ENCODE data around the gene MALT1. TPM values are rescaled to one million over a fixed set of nuclear protein-coding genes. Genes with fewer than 3 reads are reported as not detected.

MALT1 gene
- total and polyA plus RNA-seq, 9 donors, result 9.0 to 24.7 (median 17.0) TPM

DNA sequence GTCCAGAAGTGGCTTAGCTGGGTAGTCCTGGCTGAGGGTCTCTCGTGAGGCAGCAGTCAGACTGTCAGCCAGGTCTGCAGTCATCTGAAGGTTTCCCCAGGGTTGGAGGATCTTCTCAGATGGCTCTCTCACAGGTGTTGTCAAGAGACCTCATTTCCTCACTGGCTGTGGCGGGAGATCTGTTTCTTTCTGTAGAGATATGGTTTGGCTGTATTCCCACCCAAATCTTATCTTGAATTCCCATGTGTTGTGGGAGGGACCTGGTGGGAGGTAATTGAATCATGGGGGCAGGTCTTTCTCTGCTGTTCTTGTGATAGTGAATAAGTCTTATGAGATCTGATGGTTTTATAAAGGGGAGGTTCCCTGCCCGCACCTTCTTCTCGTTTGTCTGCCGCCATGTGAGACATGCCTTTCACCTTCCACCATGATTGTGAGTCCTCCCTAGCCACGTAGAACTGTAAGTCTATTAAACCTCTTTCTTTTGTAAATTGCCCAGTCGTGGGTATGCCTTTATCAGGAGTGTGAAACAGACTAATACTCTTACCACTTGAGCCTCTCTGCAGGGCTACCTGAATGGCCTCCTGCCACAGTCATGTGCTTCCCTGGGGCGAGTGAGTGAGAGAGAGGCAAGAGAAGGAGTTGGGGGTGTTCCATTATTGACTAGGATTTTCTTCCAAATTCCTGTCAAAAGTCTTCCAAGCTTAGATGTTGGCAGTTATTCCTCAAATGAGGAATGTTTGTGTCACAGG is 23.6 kb downstream of the MALT1 start:
- Histone ChIP-seq H3K4me3 (no peak overlapping the region), H3K9me3 (no peaks in the 10 kb centered on the region), H3K27ac (no peak overlapping the region), H3K27me3 (no peaks in the 10 kb centered on the region), H3K36me3 (no peaks in the 10 kb centered on the region), H3K4me1 (ENCODE audit: insufficient read depth) (no peaks in the 10 kb centered on the region)
- no peak for TF ChIP-seq POLR2A (IDR thresholded peaks at IDR 0.05)
- TF ChIP-seq, protein P1, sequence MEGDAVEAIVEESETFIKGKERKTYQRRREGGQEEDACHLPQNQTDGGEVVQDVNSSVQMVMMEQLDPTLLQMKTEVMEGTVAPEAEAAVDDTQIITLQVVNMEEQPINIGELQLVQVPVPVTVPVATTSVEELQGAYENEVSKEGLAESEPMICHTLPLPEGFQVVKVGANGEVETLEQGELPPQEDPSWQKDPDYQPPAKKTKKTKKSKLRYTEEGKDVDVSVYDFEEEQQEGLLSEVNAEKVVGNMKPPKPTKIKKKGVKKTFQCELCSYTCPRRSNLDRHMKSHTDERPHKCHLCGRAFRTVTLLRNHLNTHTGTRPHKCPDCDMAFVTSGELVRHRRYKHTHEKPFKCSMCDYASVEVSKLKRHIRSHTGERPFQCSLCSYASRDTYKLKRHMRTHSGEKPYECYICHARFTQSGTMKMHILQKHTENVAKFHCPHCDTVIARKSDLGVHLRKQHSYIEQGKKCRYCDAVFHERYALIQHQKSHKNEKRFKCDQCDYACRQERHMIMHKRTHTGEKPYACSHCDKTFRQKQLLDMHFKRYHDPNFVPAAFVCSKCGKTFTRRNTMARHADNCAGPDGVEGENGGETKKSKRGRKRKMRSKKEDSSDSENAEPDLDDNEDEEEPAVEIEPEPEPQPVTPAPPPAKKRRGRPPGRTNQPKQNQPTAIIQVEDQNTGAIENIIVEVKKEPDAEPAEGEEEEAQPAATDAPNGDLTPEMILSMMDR (IDR thresholded peaks at IDR 0.05), result no peak
- TF ChIP-seq EP300 (IDR thresholded peaks at IDR 0.05), result no peak
- 85 to 94% (median 85%) methylated on average over 8 of the region's 8 CpGs for WGBS, 3 donors
- intact Hi-C loops (cut with DNase I), result no loop called here
- no peak for DNase-seq

DNA sequence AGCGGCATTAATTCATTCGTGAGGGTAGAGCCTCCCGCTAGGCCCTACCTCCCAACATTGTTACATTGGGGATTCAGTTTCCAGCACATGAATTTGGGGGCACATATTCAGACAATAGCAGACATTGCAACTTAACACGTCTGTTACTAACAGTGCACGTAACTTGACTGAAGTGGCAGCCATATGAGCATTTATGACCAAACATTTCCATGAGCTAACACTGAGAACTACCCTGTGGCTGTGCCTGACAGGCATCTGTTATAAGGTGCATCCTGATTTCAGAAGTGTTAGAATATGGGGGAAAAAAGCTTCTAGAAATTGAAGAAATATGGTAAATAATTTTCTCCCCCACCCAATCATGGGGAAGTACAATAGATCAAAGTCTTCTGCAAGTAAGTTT is 24.5 kb downstream of the MALT1 start:
- intact Hi-C loops (cut with DNase I), result no loop called here
- no peak for DNase-seq
- TF ChIP-seq, protein P1 (IDR thresholded peaks at IDR 0.05), result no peak
- TF ChIP-seq POLR2A (IDR thresholded peaks at IDR 0.05), result no peak
- no peak for TF ChIP-seq EP300 (IDR thresholded peaks at IDR 0.05)
- H3K4me3 ChIP-seq, result no peak overlapping the region
- H3K4me1 ChIP-seq (ENCODE audit: insufficient read depth), result no peaks in the 10 kb centered on the region
- no peaks in the 10 kb centered on the region for H3K36me3 ChIP-seq
- 96 to 98% (median 98%) methylated on average over 5 of the region's 5 CpGs for WGBS, 3 donors
- H3K27me3 ChIP-seq, result no peaks in the 10 kb centered on the region
- no peak overlapping the region for H3K27ac ChIP-seq
- H3K9me3 ChIP-seq, result no peaks in the 10 kb centered on the region

DNA sequence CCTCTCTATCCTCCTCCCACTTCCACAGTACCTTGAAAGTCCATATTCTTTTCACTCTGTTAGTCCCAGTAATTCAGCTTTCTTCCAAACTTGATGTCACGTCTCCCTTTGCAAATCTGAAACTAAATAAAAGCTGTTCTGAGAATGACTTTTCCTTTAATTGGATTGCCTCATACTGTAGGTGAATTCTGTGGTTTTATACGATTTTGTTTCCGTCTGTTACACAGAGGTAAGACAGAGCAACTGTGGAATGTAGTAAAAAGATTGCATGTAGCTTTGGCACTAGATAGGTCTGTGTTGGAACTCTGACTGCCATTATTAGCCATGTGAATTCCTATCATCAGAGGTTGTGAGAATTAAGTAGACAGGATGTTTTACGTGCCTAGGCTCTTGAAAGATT is 25.9 kb downstream of the MALT1 start:
- Histone ChIP-seq H3K4me3 (no peak overlapping the region), H3K4me1 (ENCODE audit: insufficient read depth) (no peaks in the 10 kb centered on the region), H3K27ac (no peak overlapping the region), H3K36me3 (no peaks in the 10 kb centered on the region), H3K9me3 (no peaks in the 10 kb centered on the region), H3K27me3 (no peaks in the 10 kb centered on the region)
- TF ChIP-seq, protein P1 (IDR thresholded peaks at IDR 0.05), result no peak
- TF ChIP-seq POLR2A (IDR thresholded peaks at IDR 0.05), result no peak
- no peak for DNase-seq
- intact Hi-C loops (cut with DNase I), result no loop called here
- WGBS, 3 donors, result 77 to 87% (median 81%) methylated on average over 4 of the region's 4 CpGs

DNA sequence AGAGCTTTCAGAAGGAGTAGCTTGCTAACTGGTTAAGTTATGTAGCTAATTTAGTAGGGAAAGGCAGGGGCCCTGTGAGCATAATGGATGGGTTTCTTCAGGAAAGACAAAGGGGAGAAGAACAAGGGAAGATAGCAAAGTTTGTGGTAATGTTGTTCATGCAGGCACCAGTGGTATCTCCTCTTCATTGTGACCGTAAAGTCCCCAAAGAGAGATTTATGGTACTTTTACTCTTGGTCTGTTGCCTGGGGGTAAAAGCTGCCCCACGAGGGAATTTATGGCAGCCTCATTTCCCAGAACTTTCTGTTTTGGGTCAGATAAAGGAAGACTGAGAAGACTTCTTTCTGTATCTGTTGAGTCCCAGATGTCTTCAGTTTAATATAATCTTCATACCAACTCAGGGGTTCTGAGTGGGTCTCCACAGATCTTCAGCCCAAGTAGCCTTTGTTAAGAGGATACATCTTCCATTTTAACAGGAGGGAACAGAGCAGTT is 27.5 kb downstream of the MALT1 start:
- no peaks in the 10 kb centered on the region for H3K9me3 ChIP-seq
- H3K4me1 ChIP-seq (ENCODE audit: insufficient read depth), result no peaks in the 10 kb centered on the region
- H3K36me3 ChIP-seq, result no peaks in the 10 kb centered on the region
- 61 to 83% (median 75%) methylated on average over 2 of the region's 2 CpGs for WGBS, 3 donors
- no peak for DNase-seq
- intact Hi-C loops (cut with DNase I), result no loop called here
- H3K4me3 ChIP-seq, result no peak overlapping the region
- no peaks in the 10 kb centered on the region for H3K27me3 ChIP-seq
- H3K27ac ChIP-seq, result no peak overlapping the region
- TF ChIP-seq, protein P1 (IDR thresholded peaks at IDR 0.05), result no peak
- TF ChIP-seq EP300 (IDR thresholded peaks at IDR 0.05) (no peak), POLR2A (IDR thresholded peaks at IDR 0.05) (no peak)
